NCI-H748 (cell line): ENCODE results near the gene CHAF1A.

ENCODE experiments used
- DNase-seq: peaks from one replicate; lab custom pipeline; 2025; ENCODE audit not compliant: unreplicated experiment; lab: John Stamatoyannopoulos, UW

Gene CHAF1A

GRCh38 chr19:4454747-4455718 lies 52.6 kb downstream of the CHAF1A start:
- no peak for DNase-seq

DNA sequence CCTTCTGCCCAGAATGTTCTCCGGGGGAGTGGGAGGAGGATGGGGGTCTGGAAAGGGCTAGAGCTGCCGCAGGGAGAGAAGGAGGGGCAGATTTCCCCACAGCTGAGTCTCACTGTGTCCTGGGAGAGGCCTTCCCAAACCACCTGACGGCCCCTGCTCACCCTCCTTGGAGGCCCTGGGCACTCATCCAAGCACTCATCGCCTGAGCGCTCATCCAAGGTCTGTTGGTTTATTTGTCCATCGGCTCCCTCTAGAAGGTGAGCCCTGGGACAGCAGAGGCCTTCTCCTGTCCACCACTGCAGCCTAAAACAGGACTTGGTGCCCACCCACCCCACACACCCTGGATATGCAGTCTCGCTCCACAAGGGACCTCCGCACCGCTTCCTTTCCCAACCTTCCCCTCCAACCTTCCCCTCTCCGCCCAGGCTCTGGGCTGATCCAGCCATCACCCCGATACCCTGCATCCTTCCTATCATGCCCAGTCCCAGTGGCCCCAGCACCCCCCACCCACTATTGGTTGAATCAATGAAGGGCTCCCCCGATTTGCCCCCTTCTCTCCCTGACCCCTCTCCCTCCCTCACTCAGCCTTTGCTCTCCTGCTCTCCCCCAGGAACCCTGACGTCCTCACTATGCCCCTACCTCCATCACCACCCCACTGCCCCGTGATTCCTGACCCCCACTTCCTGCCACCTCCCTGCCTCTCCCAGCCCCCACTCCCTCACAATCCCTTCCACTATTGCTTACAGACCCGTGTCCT lies 53.5 kb downstream of the CHAF1A start:
- DNase-seq = no peak

DNA sequence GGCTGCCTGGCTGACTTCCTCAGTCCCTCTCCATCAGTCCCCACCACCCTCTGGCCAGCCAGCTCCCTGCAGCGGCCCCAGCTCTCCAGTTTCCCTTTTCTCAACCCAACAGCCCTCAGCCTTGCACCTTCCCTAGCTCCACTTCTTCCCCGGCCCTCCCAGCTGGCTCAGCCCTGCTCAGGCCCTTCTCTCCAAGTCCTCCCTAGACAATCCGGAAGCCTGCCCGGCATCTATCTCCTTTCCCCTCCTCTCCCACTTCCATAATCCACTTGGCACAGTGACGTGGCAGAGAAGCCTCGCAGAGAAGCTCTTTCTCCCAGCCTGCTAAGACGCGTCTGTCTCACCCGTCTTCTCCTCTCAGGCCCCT lies 54.0 kb downstream of the CHAF1A start:
- peak; percentile 36 for DNase-seq

- DNase-seq = peak; percentile 73
These were observed 54.6 kb downstream of the CHAF1A start for GRCh38 chr19:4456843-4457653.

DNA sequence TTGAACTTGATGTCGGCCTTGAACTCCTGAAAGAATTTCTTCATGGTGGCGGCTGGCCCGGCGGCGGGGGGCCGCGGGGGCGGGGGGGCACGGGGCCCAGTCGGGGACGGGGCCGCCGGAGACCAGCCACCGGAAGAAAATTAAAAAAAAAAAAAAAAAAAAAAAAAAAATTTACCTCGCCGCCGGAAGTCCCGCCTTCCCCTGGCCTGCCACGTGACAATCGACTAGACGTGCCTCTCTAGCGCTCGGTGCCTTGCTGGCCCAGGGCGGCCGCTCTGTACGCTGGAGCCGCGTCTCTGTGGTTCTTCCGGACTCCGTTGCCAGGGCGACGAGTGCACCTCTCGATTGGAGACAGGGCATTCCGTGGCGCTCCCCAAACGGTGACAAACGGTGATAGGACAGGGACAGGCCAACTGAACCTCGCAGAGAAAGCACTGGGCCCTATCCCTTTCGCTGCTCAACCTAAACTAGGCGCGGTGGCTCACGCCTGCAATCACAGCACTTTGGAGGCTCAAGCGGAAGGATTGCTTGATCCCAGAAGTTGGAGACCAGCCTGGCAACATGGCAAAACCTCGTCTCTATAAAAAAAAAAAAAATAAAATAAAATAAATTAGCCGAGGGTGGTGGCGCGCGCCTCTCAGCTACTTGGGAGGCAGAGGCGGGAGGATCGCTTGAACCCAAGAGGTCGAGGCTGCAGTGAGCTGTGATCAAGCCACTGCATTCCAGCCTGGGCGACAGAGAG lies 55.4 kb downstream of the CHAF1A start, which contains the start of gene UBXN6:
UBXN6 (minus strand) TSS at position 141 of the 742 bp plus-strand sequence; CDS start at position 44, 97 bp downstream.
- DNase-seq = peak; percentile 99

DNA sequence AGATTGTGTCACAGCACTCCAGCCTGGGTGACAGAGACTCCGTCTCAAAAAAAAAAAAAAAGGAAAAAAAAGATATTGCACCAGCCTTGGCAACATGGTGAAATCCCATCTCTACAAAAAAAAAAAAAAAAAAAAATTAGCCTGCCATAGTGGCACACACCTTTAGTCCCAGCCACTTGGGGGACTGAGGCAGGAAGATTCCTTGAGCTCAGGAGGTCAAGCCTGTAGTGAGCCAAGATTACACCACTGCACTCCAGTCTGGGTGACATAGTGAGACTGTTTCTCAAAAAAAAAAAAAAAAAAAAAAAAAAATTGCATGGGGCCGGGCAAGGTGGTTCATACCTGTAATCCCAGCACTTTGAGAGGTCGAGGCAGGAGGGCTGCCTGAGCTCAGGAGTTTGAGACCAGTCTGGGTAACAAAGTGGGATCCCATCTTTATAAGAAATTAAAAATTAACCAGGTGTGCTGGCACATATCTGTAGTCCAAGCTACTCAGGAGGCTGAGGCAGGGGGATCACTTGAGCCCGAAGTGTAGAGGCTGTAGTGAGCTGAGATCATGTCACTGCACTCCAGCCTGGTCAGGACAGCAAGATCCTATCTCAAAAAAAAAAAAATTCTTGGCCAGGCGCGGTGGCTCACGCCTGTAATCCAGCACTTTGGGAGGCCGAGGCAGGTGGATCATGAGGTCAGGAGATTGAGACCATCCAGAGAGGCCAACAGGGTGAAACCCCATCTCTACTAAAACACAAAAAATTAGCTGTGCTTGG lies 62.6 kb downstream of the CHAF1A start:
- DNase-seq = no peak

DNA sequence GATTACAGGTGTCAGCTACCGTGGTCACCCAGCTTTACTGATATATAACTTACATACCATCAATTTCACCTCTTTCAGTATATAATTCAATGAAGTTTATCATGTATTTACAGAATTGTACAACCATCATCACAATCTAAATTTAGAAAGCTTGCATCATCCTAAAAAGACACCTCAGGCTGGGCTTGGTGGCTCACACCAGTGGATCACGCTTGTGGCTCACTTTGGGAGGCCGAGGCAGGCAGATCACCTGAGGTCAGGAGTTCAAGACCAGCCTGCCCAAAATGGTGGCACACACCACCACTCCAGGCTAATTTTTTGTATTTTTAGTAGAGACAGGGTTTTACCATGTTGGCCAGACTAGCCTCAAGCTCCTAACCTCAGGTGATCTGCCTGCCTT lies 65.4 kb downstream of the CHAF1A start:
- DNase-seq = no peak

- DNase-seq = peak; percentile 100
These were observed 69.1 kb downstream of the CHAF1A start for GRCh38 chr19:4471403-4472173.

DNA sequence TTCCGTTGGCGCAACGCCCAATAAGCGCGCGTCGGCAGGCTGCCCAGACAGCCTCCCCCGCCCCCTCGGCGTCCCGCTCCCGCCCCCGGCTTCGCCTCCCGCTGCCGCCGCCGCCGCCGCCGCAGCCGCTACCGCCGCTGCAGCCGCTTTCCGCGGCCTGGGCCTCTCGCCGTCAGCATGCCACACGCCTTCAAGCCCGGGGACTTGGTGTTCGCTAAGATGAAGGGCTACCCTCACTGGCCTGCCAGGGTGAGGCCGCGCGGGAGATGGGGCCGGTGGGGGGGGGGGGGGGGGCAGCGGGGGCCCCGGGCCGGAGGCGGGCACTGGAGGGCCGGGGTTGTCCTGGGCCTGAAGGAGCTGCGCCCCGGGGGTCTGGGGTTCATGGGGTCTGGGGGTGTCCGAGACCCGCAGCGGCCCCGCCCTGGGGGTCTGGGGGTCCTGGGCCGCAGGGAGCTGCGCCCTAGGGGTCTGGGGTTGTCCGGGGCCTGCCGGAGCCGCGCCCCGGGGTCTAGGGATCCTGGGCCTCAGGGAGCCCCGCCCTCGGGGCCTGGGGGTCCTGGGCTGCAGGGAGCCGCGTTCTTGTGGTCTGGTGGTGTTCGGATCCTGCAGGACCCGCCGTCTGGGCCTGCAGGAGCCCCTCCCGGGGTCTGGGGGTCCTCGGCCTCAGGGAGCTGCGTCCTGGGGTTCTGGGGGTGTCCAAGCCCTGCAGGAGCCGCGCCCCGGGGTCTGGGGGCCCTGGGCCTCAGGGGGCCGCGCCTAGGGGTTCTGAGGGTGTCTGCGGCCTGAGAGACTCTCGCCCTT lies 69.9 kb downstream of the CHAF1A start, which contains the start of gene HDGFL2:
HDGFL2 (plus strand) TSS at position 124 of the 801 bp plus-strand sequence; CDS start at position 178, 54 bp downstream.
- DNase-seq = no peak

GRCh38 chr19:4473011-4473762 lies 70.7 kb downstream of the CHAF1A start:
- no peak for DNase-seq

DNA sequence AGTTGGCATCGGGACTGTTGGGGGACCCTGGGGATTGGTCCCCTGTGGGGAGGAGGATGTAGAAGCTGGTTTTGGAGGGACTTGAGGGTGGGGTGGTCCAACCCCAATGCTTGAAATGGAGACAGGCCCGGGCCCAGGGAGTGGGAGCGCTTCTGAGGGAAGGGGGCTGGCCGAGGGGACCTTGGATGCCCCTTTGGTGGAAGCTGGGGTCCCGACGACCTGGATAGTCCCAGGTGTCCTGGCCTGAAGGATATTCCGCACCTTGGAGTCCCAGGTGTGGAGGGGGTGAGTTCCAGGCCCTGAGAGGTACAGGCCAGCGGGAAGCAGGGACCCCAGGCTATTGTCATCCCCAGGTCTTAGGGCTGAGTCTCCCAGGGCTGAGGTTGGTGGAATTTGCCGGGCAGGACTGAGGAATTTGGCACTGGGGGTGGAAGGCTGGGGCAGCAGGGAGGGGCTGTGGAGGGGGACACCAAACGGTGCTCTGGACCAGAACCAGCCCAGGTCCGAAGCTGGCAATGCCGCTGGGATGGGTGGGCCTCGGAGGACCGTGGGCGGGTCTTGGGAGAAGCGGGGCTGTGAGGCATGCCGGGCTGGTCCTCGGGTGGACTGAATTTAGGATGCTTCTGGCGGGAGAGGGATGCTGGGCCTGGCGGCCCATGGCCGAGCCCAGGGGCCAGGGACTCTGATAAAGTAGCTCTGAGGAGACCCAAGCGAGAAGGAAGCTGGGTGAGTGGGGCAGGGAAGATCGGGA lies 71.5 kb downstream of the CHAF1A start:
- DNase-seq = no peak

GRCh38 chr19:4474514-4475022 lies 72.1 kb downstream of the CHAF1A start:
- DNase-seq = peak; percentile 81

GRCh38 chr19:4477034-4477801 lies 74.8 kb downstream of the CHAF1A start:
- DNase-seq = no peak

DNA sequence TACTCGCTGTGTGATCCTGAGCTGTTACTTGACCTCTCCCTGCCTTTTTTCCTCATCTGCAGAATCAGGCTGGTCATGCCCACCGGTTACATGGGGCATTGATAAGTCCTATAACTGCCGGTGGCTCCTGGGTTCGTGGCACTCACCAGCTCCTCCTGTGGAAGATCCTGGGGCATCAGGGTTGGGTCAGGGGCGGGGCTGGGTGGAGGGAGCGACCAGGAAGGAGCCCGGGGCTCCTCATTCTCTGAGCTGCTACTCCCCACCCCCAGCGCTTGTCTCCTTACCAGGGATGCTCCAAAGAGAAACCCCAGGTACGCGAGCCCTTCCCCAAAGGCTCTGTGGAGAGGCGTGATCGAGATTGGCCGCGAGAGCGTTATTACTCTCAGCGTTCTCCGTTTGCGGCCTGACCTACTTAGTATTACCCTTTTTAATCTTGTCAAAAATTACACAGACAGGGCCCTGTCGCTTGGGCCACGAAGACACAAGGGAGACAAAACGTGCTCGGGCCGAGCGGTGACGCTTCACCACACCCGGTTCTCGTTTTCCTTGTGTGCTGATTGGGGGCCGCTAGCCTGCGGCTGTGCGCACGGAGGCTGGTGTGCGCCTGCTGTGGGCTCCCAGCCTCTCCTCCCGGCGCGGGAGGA lies 80.4 kb downstream of the CHAF1A start:
- no peak for DNase-seq

DNA sequence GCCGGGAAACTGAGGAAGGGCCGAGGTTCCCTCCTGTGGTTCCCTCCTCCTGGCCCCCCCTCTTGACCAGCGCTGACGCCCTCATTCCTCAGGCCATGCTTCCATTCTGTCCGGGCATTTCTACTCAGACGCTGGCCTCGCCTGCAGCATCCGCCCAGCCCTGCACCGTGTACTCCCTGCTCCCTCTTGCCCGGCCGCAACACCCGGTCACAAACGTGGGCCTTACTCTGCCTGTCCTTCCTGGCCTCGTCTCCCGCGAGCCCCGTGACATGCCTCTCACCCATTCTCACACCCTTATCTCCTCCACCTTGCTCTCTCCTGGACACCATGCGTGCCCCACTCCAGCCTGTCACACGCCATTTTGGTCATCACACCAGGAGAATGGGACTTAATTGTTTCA lies 80.9 kb downstream of the CHAF1A start:
- DNase-seq = no peak
